Cardiac muscle cell (in vitro differentiated cells and primary cell): ENCODE results near the gene CRYGA. TPM values are rescaled to one million over a fixed set of nuclear protein-coding genes. Genes with fewer than 3 reads are reported as not detected.

ENCODE experiments used
- DNase-seq, 2 donors: peaks; one replicate each; pipeline versions ENCODE4 v3.0.0 to v3.0.0-alpha.2; 2010 to 2017; ENCODE audit warnings: low read depth in 1 of 2, low spot score in 1 of 2
- H3K27ac ChIP-seq: fragments of 200-600 bp; sonication (generic); 2 replicates; pipeline ENCODE4 v1.5.1; 2016
- H3K27me3 ChIP-seq: fragments of 200-600 bp; sonication (generic); 2 replicates; pipeline ENCODE4 v1.6.0; 2016; ENCODE audit warnings: control low read depth
- H3K36me3 ChIP-seq: fragments of 200-600 bp; sonication (generic); 2 replicates; pipeline ENCODE4 v1.5.1; 2016; ENCODE audit warnings: control low read depth
- H3K4me1 ChIP-seq: fragments of 200-600 bp; sonication (generic); 2 replicates; pipeline ENCODE4 v1.8.1; 2017; ENCODE audit warnings: low read depth, mild to moderate bottlenecking, mixed run types
- H3K4me3 ChIP-seq: fragments of 200-600 bp; sonication (generic); 2 replicates; pipeline ENCODE4 v1.5.1; 2016; ENCODE audit warnings: mild to moderate bottlenecking
- H3K9me3 ChIP-seq: fragments of 200-600 bp; sonication (generic); 2 replicates; pipeline ENCODE4 v1.5.1; 2017; ENCODE audit warnings: low read depth, mild to moderate bottlenecking, control low read depth
- polyA plus RNA-seq: library from polyadenylated mRNA; unstranded; fragments of >200 nt; fragmentation: Nextera tagmentation; extraction: Ambion mirVana; gene quantifications from 2 replicates; pipeline ENCODE4 v1.2.1, GENCODE V29; 2016
- total RNA-seq: library from RNA; depleted of rRNA; stranded (reverse); fragments of >200 nt; gene quantifications from 2 replicates; pipeline ENCODE4 v1.2.3, GENCODE V29; 2016
- TF ChIP-seq, protein P1 (sequence below): IDR thresholded peaks from 2 replicates; pipeline ENCODE4 v1.5.1; 2012; ENCODE audit warnings: low read depth, mild to moderate bottlenecking, low read length

Gene CRYGA
- total and polyA plus RNA-seq, 2 experiments from 2014 or later: not detected

GRCh38 chr2:208136716-208137094 lies 26.7 kb downstream of the CRYGA start:
- TF ChIP-seq, protein P1, sequence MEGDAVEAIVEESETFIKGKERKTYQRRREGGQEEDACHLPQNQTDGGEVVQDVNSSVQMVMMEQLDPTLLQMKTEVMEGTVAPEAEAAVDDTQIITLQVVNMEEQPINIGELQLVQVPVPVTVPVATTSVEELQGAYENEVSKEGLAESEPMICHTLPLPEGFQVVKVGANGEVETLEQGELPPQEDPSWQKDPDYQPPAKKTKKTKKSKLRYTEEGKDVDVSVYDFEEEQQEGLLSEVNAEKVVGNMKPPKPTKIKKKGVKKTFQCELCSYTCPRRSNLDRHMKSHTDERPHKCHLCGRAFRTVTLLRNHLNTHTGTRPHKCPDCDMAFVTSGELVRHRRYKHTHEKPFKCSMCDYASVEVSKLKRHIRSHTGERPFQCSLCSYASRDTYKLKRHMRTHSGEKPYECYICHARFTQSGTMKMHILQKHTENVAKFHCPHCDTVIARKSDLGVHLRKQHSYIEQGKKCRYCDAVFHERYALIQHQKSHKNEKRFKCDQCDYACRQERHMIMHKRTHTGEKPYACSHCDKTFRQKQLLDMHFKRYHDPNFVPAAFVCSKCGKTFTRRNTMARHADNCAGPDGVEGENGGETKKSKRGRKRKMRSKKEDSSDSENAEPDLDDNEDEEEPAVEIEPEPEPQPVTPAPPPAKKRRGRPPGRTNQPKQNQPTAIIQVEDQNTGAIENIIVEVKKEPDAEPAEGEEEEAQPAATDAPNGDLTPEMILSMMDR: no peak
- no peak overlapping the region for H3K4me3 ChIP-seq
- H3K27me3 ChIP-seq: no peaks in the 10 kb centered on the region
- H3K27ac ChIP-seq: no peak overlapping the region
- H3K9me3 ChIP-seq: no peaks in the 10 kb centered on the region
- no peaks in the 10 kb centered on the region for H3K4me1 ChIP-seq
- DNase-seq: no peak
- no peaks in the 10 kb centered on the region for H3K36me3 ChIP-seq

DNA sequence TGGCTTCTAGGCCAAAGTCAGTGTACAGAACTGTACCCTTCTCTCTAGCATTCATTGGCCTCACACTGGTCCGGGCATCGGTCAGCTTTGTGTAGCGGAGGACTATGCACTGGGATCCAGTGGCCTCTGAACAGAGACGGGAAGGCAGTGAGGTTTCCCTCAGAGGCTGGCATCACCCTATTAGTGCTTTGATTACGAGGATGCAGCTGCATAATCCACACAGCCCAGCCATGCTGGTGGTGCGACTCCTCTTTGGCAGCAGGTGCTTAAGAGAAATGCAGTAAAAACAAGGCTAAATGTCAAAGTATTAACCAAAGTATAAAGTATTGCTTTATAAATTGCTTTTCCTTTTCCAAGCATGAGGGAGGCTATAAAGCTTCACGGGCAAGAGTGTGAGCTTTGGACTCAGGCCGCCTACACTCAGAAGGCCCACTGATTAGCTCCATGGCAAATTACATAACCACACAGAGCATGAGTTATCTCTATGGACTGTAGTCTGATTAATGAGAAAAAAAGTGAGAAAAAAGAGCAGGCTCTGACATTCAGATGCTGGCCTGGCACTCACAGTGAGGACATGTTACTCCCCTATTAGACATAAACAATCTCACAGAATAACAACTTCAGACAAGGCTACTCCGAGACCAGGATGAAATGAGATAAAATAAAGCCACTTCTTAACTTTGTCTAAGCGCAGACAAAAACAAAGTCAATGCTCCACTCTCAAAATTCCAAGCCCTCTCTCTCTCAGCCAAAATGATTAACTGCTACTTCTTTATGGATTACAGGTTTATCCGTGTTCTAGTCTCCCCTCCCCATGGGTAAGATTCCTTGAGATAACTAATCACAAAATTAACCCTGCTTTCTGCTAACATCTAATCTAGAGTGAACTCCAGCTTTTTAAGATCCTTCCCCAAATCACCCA lies 27.3 kb downstream of the CRYGA start:
- no peak overlapping the region for H3K27ac ChIP-seq
- H3K9me3 ChIP-seq: no peaks in the 10 kb centered on the region
- H3K36me3 ChIP-seq: no peaks in the 10 kb centered on the region
- no peaks in the 10 kb centered on the region for H3K4me1 ChIP-seq
- no peak for DNase-seq
- no peaks in the 10 kb centered on the region for H3K27me3 ChIP-seq
- TF ChIP-seq, protein P1: no peak
- no peak overlapping the region for H3K4me3 ChIP-seq

DNA sequence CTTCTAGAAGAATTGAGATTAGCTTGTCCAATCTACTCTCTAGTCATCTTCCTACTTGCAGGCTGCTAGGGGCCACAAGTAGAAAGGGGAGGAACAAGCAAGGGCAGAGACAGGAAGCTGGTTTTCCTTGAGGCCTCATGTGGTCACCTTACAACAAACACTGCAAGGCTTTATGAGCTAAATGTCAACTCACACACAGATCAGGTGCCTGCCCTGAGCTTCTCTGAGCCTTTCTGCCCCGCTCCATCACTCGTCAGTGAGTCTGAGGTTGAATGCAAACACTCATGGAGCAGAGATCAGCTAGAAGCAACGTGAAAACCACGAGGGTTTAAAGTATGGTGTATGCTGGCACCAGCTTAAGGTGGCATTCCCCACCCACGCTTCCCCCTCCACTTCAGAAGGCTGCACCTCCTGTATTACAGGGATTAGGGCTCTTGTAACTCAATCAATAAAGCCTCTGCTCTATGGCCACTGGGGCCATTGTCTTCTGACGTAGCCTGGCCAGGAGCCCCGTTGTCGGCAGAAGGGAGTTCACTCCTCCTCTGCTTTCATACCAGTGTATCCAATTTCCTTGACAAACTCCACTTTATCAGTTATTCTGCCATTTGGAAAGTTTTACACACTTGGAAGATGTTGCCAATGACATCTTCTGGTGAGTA lies 28.3 kb downstream of the CRYGA start:
- DNase-seq: no peak
- Histone ChIP-seq H3K27ac (no peak overlapping the region), H3K27me3 (no peaks in the 10 kb centered on the region), H3K9me3 (no peaks in the 10 kb centered on the region), H3K4me1 (no peaks in the 10 kb centered on the region), H3K36me3 (no peaks in the 10 kb centered on the region), H3K4me3 (no peak overlapping the region)
- TF ChIP-seq, protein P1: no peak

- Histone ChIP-seq H3K27ac (no peak overlapping the region), H3K4me1 (no peaks in the 10 kb centered on the region), H3K9me3 (no peaks in the 10 kb centered on the region), H3K27me3 (no peaks in the 10 kb centered on the region), H3K36me3 (no peaks in the 10 kb centered on the region), H3K4me3 (no peak overlapping the region)
- no peak for DNase-seq
- TF ChIP-seq, protein P1: no peak
These were observed 32.7 kb downstream of the CRYGA start for GRCh38 chr2:208130712-208131110.

DNA sequence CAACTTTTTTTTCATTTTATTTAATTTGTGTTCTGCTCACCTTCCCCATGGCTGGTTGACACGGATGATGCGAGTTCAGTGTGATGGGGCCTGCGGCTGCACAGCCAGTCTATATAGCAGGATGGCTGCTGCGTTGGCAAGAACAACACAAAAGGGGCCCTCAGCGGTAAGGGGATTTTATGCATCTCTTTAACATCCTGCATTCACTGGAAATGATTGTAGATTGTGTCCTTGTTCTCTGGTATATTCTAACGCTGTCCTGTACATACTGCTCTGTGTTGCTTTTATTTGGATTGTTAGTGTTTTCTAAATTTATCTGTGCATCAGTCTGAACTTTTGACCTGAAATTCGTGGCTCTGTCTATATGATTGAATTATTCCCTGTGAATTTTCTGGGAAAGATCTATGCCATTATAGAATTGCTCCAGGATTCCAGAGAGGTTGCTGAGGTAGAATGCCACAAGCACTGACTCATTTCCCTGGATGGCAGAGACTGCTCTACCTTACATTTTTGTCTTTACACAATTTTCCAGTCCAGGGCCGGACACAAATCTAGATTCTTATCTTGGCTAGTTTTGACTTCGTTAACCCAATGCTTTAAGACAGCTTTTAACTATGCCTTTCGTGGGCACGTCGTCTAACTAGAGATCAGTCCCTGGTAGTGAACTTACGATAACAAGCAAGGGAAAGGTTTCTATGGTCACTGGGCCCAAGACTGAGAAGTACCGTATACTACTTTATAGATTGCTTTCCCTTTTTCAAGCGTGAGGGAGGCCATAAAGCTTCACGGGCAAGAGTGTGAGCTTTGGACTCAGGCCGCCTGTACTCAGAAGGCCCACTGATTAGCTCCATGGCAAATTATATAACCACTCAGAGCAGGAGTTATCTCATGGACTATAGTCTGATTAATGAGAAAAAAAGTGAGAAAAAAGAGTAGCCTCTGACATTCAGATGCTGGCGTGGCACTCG lies 33.4 kb downstream of the CRYGA start, which contains the start of gene CRYGC:
Gene CRYGC, minus strand, starts transcription at position 85 of the 968 bp plus-strand sequence. Its CDS starts 36 bp downstream, at position 49.
- H3K4me3 ChIP-seq: no peak within 1 kb of the TSS
- no peaks in the 10 kb centered on the region for H3K9me3 ChIP-seq
- H3K27me3 ChIP-seq: no peaks in the 10 kb centered on the region
- DNase-seq: no peak
- no peak within 1 kb of the TSS for H3K27ac ChIP-seq
- H3K36me3 ChIP-seq: no peaks in the 10 kb centered on the region
- TF ChIP-seq, protein P1: no peak
- no peaks in the 10 kb centered on the region for H3K4me1 ChIP-seq
